NCI-H1092 (cell line): Measurements from ENCODE around the gene TBATA.

ENCODE experiments used
- DNase-seq: peaks from one replicate; lab custom pipeline; 2025; lab: John Stamatoyannopoulos, UW

Gene TBATA

GRCh38 chr10:70761031-70761601, 24.1 kb downstream of the TBATA start:
- DNase-seq = no peak

- no peak for DNase-seq
Observed at GRCh38 chr10:70760271-70760787, 24.8 kb downstream of the TBATA start.

- DNase-seq = no peak
Observed at GRCh38 chr10:70759781-70760180, 25.4 kb downstream of the TBATA start.

- peak; percentile 58 for DNase-seq
Observed at GRCh38 chr10:70758757-70759514, 26.2 kb downstream of the TBATA start.

- DNase-seq = no peak
Observed at GRCh38 chr10:70757856-70758255, 27.3 kb downstream of the TBATA start.

- no peak for DNase-seq
Observed at GRCh38 chr10:70756700-70757360, 28.3 kb downstream of the TBATA start.

GRCh38 chr10:70753841-70754621, 31.1 kb downstream of the TBATA start:
- DNase-seq = no peak

GRCh38 chr10:70753026-70753663, 32.0 kb downstream of the TBATA start:
- no peak for DNase-seq

GRCh38 chr10:70752571-70752970, 32.6 kb downstream of the TBATA start:
- no peak for DNase-seq

- DNase-seq = no peak
Observed at GRCh38 chr10:70751991-70752390, 33.2 kb downstream of the TBATA start.

- DNase-seq = no peak
Observed at GRCh38 chr10:70751356-70751755, 33.8 kb downstream of the TBATA start.

- DNase-seq = no peak
Observed at GRCh38 chr10:70750156-70750703, 34.9 kb downstream of the TBATA start.

- no peak for DNase-seq
Observed at GRCh38 chr10:70749756-70750155, 35.4 kb downstream of the TBATA start.

GRCh38 chr10:70748801-70749573, 36.2 kb downstream of the TBATA start:
- no peak for DNase-seq

- DNase-seq = no peak
Observed at GRCh38 chr10:70748305-70748704, 36.9 kb downstream of the TBATA start.

- no peak for DNase-seq
Observed at GRCh38 chr10:70747192-70747965, 37.8 kb downstream of the TBATA start.

GRCh38 chr10:70745555-70745954, 39.6 kb downstream of the TBATA start:
- DNase-seq = no peak

- no peak for DNase-seq
Observed at GRCh38 chr10:70744617-70745143, 40.5 kb downstream of the TBATA start.

GRCh38 chr10:70743879-70744278, 41.3 kb downstream of the TBATA start:
- DNase-seq = no peak

GRCh38 chr10:70743430-70743788, 41.8 kb downstream of the TBATA start:
- no peak for DNase-seq
